ENCODE data around the gene PRMT5.

- no peak for TF ChIP-seq CTCF (conservative IDR thresholded peaks at IDR 0.05; ENCODE audit: low read depth, low read length)
- TF ChIP-seq EZH2phosphoT487 (IDR thresholded peaks at IDR 0.05; ENCODE audit: borderline replicate concordance, low read length): no peak
- no peak for TF ChIP-seq EZH2 (IDR thresholded peaks at IDR 0.05; ENCODE audit: low read length, unreplicated experiment)
Observed at GRCh38 chr14:22939684-22940083, 10.5 kb upstream of the PRMT5 start.
